A549 treated with CpdA at 1 μM for 4 hours (cell line): ENCODE results near the gene CSF2. TPM values are rescaled to one million over a fixed set of nuclear protein-coding genes. Genes with fewer than 3 reads are reported as not detected.

ENCODE experiments used
- total RNA-seq: library from RNA; stranded (reverse); fragments of 200-300 nt; extraction: Qiagen RNA extraction; gene quantifications from 5 replicates; pipeline ENCODE4 v1.2.3, GENCODE V29; 2022; ENCODE audit warnings: low read depth

Gene CSF2
- 0.31 to 0.97 TPM (median 0.47 TPM) in 4 of 5 replicates, not detected in the other for total RNA-seq

GRCh38 chr5:132073231-132074013 lies at the start of gene CSF2:
CSF2 (plus strand) TSS chr5:132073789; CDS start chr5:132073824, 35 bp downstream.

GRCh38 chr5:132060501-132061161 lies 13.0 kb upstream of the CSF2 start, which contains the start of gene IL3:
IL3 (plus strand) TSS chr5:132060655; CDS start chr5:132060707, 52 bp downstream.

Other genes with a start within 250 kb of the CSF2 start
- not detected in 5 replicates for gene MEIKIN, start 128.1 kb upstream of the CSF2 start, total RNA-seq
- 0.06 to 0.24 TPM (median 0.17 TPM) in 4 of 5 replicates, not detected in the other for gene ACSL6, start 62.1 kb upstream of the CSF2 start, total RNA-seq
- not detected in 5 replicates for gene IL3, start 13.1 kb upstream of the CSF2 start, total RNA-seq
- gene P4HA2, start 154.1 kb downstream of the CSF2 start, total RNA-seq: 35.8 to 44.3 TPM (median 42.4 TPM) in 5 replicates
- gene PDLIM4, start 183.9 kb downstream of the CSF2 start, total RNA-seq: 0.26 to 0.43 TPM (median 0.35 TPM) in 4 of 5 replicates, not detected in the other
- gene SLC22A4, start 220.6 kb downstream of the CSF2 start, total RNA-seq: 3.5 to 4.7 TPM (median 4.2 TPM) in 5 replicates